Testis (tissue), 2 donors: ENCODE data around the gene PAIP2B.

Experiments used
- POLR2A ChIP-seq: fragments of 450-650 bp; IDR thresholded peaks from one replicate; pipeline ENCODE4 v1.6.1; 2017; ENCODE audit warnings: antibody characterized with exemption, mild to moderate bottlenecking, moderate library complexity
- TF ChIP-seq, protein P1 (sequence below), 3 experiments: fragments of 450-650 bp in 2 of 3; fragments of 200-600 bp in 1 of 3; sonication (generic) in 1 of 3; IDR thresholded peaks; one replicate each; pipeline ENCODE4 v1.5.1; 2016 to 2019; ENCODE audit warnings: antibody characterized with exemption in 3 of 3, mild to moderate bottlenecking in 2 of 3, moderate library complexity in 1 of 3

DNA sequence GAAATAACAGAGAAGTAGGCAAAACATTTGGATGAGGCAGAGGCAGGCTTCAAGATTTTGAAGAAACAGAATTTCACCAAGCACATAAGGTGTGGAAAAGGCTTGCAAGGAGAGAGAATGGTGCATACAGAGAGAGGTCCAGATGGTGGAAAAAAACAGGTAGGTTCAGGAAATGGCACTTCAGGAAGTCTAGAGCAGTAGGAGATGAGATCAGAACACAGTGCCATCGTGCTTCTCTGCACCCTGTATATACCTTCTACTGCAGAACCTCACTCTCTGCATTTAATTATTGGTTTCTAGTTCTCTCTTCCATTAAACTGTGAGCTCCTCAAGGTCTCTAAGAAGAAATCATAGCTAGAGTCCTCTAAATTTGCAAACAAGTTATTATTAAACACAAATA lies 2.4 kb downstream of the PAIP2B start:
- TF ChIP-seq POLR2A = no peak
- TF ChIP-seq, protein P1, sequence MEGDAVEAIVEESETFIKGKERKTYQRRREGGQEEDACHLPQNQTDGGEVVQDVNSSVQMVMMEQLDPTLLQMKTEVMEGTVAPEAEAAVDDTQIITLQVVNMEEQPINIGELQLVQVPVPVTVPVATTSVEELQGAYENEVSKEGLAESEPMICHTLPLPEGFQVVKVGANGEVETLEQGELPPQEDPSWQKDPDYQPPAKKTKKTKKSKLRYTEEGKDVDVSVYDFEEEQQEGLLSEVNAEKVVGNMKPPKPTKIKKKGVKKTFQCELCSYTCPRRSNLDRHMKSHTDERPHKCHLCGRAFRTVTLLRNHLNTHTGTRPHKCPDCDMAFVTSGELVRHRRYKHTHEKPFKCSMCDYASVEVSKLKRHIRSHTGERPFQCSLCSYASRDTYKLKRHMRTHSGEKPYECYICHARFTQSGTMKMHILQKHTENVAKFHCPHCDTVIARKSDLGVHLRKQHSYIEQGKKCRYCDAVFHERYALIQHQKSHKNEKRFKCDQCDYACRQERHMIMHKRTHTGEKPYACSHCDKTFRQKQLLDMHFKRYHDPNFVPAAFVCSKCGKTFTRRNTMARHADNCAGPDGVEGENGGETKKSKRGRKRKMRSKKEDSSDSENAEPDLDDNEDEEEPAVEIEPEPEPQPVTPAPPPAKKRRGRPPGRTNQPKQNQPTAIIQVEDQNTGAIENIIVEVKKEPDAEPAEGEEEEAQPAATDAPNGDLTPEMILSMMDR (IDR thresholded peaks at IDR 0.05) = no peak
